Activated CD8-positive, alpha-beta memory T cell treated with anti-CD3 and anti-CD28 coated beads for 24 hours (primary cell): ENCODE measurements around the gene KCNQ1OT1.

Source experiments
- DNase-seq: peaks from one replicate; pipeline ENCODE4 v3.0.0-alpha.2; 2020

The KCNQ1OT1 gene

DNA sequence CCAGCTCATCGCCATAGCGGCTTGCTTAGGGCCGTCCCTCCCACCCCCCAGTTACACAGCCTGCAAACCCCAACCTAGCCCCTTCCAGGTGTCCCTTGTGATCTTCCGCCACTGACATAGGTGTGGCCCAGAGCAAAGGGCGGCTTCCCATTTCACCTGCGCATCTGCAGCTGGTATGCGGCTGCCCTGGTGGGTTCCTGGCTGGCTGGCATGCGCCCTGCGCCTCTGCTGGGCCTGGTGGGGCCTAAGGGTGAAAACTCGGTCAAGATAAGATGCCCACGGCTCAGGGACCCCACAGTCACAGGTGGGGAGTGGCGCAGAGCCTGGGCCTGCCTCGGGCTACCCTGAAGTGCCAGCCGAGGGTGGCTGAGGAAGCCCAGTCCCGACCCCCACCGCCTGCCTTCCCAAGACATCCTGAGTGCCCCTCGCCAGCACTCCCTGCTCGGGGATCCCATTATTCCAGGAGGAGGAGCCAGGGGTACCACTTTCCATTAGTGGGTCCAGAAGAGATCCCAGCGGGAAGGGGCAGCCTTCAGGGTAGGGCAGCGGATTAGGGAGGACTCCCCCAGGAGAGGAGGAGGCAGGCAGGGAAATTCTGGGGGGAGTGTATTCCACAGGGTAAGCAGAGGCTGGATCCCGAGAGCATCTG is 36.9 kb upstream of the KCNQ1OT1 start:
- no peak for DNase-seq

GRCh38 chr11:2735053-2735589 is 35.3 kb upstream of the KCNQ1OT1 start:
- DNase-seq: no peak

- no peak for DNase-seq
These were observed 34.6 kb upstream of the KCNQ1OT1 start for GRCh38 chr11:2734181-2735052.

DNA sequence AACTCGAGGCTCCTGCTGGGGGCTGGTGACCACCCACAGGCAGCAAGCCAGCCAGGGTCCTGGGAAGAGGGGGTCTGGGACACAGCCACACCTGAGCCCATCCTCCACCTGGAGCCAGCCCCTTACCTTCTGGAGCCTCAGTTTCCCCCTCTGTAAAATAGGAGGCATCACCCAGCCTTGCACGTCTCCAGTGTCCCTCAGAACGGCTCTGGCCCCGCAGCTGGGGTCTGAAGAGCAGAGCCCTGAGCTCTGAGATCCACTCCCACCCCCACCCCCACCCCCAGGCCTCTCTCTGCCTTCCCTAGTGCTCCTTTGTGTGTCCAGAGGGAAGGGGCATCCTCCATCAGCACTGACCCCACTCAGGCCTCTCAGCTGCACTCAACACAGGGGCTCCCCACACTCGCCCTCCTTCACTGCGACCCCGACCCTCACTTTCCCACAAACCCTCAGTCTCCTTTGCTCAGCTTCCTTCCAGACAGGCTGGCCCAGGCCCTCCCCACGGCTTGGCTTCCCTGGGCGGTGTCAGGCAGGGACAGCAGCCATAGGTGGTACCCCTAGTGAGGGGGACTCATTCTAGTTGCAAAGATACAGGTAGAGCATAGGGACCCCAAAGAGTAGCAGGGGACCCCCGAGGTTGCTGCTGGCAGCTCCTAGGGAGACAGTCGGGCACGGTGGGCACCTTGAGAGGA is 33.3 kb upstream of the KCNQ1OT1 start:
- DNase-seq: no peak

GRCh38 chr11:2732261-2732939 is 32.6 kb upstream of the KCNQ1OT1 start:
- DNase-seq: no peak

DNA sequence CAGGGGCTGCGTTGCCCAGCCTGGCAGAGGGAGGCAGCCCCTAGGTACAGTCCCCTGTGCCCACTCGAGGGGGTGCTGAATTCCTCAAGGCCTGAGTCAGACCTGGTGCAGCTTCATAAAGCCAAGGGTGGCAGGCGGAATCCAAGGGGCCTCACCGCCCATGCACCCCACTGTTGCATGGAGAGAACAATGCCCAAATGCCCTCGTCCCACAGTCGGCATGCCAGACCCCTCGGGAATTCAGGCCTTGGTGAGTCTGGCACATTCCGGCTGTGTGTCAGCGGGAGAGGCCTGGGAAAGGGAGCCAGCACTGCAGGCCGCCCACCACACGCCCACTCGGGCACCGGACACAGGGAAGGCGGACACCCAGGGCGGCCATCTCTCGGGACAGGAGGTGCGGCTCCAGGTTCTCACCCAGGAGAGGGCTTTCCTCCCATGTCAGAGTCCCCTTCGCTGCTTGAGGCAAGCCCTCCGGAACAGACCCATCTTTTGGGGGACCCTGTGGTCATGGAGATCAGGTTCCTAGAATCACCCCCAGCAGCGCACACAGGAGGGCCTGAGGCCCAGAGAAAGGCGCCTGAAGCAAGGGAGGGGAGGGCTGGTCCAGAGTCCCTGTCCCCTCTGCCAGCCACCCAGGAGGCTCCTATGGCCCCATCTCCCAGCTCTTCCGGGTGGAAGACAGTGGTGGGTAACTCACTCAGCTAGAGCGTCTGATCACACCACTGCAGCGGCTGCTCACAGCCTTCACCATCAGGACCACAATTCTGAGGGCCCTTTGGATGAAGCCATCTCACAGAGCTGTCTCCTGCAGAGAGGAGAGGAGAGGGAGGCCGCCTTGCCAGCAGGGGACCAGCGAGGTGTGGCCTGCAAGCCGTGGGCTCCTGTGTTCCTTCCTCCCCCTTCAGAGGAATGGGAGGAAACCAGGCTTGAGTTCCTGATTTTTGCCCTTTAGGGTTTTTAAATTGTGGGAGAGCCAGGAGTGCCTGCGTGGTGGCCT is 31.6 kb upstream of the KCNQ1OT1 start:
- no peak for DNase-seq

GRCh38 chr11:2730272-2731129 is 30.7 kb upstream of the KCNQ1OT1 start:
- no peak for DNase-seq

- DNase-seq: no peak
These were observed 30.0 kb upstream of the KCNQ1OT1 start for GRCh38 chr11:2729841-2730240.

- no peak for DNase-seq
These were observed 29.0 kb upstream of the KCNQ1OT1 start for GRCh38 chr11:2728663-2729332.

GRCh38 chr11:2728128-2728662 is 28.4 kb upstream of the KCNQ1OT1 start:
- no peak for DNase-seq

GRCh38 chr11:2726964-2727363 is 27.2 kb upstream of the KCNQ1OT1 start:
- DNase-seq: no peak

- DNase-seq: no peak
These were observed 25.8 kb upstream of the KCNQ1OT1 start for GRCh38 chr11:2725368-2726300.

GRCh38 chr11:2724653-2725367 is 25.0 kb upstream of the KCNQ1OT1 start:
- DNase-seq: no peak

DNA sequence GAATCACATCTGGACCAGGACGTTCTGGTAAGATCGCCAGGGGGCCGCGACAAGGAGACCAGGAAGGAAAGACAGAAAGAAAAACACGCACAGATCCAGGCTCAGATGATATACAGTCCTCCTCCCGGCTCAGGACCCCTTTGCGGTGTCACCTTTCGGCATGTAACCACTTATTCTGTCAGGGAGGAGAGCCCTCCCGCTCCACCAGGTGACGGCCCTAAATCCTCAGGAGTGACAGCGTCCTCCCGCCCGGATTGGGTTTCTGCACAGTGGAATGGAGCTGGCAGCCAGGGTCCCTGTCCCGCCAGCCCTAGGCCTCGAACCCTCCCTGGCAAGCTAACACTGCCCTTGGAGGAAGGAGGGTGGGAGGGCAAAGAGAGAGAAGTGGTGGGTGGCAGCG is 24.3 kb upstream of the KCNQ1OT1 start:
- DNase-seq: no peak

- no peak for DNase-seq
These were observed 23.2 kb upstream of the KCNQ1OT1 start for GRCh38 chr11:2722955-2723354.

DNA sequence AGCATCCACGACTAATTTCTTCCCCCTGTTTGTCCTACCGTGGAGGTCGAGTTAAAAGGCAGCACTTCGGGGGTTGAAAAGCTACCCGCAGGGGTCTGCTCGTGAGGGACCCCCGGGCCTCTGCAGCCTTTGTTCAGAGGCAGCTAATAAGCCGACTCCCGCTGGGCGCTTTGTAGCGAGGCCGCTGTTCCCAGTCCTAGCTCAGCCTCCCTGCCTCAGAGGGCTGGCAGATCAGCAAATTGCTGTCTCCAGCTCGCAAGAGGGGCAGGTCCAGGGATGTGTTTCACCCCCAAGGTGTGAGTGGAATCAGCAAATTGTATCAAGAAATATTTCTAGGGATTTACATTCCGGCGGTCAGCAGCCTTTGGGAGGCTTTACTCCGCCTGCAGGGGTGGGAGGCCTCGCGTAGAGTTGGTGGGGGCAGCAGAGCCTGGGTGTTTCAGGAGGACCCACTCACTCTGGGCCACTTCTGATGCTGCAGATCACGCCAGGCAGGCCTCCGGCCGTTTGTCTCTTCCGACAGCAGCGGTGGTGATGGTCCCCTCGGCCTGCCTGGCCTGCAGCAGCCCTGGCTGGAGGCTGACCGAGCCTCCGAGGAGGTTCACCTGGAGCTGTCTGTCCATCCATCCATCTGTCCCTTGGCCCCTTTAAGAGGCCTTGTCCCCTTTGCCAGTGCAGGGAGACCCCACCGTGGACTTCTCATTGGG is 21.6 kb upstream of the KCNQ1OT1 start:
- no peak for DNase-seq
